IPS-18a (cell line): ENCODE measurements around the gene DSCAML1.

Experiments
- H3K27ac ChIP-seq: one replicate; pipeline ENCODE4 v1.5.1; 2013; ENCODE audit warnings: low read length
- H3K27me3 ChIP-seq: one replicate; pipeline ENCODE4 v1.6.1; 2013; ENCODE audit warnings: mild to moderate bottlenecking, low read length; ENCODE audit not compliant: control insufficient read depth, insufficient read depth
- H3K36me3 ChIP-seq: one replicate; pipeline ENCODE4 v1.6.1; 2013; ENCODE audit warnings: low read depth, low read length; ENCODE audit not compliant: control insufficient read depth
- H3K4me1 ChIP-seq: one replicate; pipeline ENCODE4 v1.6.1; 2013; ENCODE audit warnings: low read depth, low read length; ENCODE audit not compliant: control insufficient read depth
- H3K4me3 ChIP-seq: one replicate; pipeline ENCODE4 v1.5.1; 2013; ENCODE audit warnings: low read length
- H3K9ac ChIP-seq: one replicate; pipeline ENCODE4 v1.6.1; 2013; ENCODE audit warnings: mild to moderate bottlenecking, low read length, moderate library complexity
- H3K9me3 ChIP-seq: one replicate; pipeline ENCODE4 v1.6.1; 2013; ENCODE audit warnings: low read depth, low read length; ENCODE audit not compliant: control insufficient read depth

Gene DSCAML1

DNA sequence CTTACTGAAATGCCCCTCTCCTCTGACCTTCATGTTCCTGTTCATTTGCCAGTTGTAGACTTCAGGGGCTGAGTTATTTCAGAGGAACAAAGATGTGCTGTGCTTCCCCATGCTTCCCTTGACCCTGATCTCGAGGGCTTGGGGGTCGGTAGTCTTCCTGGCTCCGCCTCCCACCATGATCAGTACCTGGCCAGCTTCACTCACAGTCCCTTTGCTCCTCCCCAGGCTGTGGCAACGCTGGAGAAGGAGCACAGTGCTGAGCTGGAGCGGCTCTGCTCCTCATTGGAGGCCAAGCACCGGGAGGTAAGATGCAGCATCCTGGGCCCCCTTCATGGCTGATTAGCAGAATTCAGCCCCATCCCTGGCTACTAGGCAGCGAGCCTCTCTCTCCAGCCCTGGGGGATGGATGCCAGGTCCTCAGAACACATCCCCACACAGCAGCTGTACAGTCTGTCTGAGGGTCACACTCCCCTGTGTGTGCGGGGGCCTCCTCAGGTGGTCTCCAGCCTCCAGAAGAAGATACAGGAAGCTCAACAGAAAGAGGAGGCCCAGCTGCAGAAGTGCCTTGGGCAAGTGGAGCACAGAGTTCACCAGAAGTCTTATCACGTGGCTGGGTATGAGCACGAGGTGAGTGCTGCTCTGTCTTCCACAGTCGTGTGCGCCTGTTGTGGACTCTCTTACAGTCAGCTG is 404.9 kb downstream of the DSCAML1 start:
- no peak overlapping the region for H3K9ac ChIP-seq
- H3K4me3 ChIP-seq, result no peak overlapping the region
- H3K9me3 ChIP-seq, result no peaks in the 10 kb centered on the region
- no peaks in the 10 kb centered on the region for H3K4me1 ChIP-seq
- no peak overlapping the region for H3K27ac ChIP-seq
- no peaks in the 10 kb centered on the region for H3K27me3 ChIP-seq
- peaks cover 28% of the 10 kb centered on the region for H3K36me3 ChIP-seq

DNA sequence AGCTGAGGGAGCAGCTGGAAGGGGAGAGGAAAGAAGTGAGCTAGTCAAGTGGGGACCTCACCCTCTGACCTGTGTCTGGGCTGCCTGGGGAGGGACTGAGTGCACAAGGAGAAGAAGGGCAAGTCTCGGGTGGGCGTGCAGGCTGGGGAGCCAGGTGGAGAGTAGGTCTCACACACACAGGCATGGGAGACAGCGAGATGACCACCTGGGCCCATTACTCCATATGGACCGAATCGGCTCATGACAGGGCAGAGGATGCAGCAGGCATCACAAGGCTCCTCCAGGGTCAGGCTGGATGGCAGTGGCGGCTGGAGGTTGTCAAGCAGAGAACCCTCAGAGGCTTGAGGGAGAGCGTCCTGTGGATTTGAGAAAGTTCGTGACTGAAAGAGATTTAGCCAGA is 405.8 kb downstream of the DSCAML1 start:
- Histone ChIP-seq H3K27ac (no peak overlapping the region), H3K9ac (no peak overlapping the region), H3K9me3 (no peaks in the 10 kb centered on the region), H3K27me3 (no peaks in the 10 kb centered on the region), H3K4me1 (no peaks in the 10 kb centered on the region), H3K4me3 (no peak overlapping the region), H3K36me3 (peaks cover 22% of the 10 kb centered on the region)

DNA sequence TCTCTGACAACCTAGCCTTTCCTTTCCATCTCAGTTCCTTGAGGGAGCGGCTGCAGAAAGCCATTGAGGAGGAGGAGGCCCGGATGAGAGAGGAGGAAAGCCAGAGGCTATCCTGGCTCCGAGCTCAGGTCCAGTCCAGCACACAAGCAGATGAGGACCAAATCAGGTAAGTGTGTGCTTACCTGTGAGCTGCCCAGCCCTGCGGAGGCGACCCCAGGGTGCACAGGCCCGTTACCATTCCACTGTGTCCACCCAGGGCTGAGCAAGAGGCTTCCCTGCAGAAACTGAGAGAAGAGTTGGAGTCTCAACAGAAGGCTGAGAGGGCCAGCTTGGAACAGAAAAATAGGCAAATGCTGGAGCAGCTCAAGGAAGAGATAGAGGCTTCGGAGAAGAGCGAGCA is 406.3 kb downstream of the DSCAML1 start:
- H3K4me1 ChIP-seq, result no peaks in the 10 kb centered on the region
- no peaks in the 10 kb centered on the region for H3K27me3 ChIP-seq
- H3K9me3 ChIP-seq, result no peaks in the 10 kb centered on the region
- no peak overlapping the region for H3K9ac ChIP-seq
- no peak overlapping the region for H3K27ac ChIP-seq
- peaks cover 22% of the 10 kb centered on the region for H3K36me3 ChIP-seq
- H3K4me3 ChIP-seq, result no peak overlapping the region

DNA sequence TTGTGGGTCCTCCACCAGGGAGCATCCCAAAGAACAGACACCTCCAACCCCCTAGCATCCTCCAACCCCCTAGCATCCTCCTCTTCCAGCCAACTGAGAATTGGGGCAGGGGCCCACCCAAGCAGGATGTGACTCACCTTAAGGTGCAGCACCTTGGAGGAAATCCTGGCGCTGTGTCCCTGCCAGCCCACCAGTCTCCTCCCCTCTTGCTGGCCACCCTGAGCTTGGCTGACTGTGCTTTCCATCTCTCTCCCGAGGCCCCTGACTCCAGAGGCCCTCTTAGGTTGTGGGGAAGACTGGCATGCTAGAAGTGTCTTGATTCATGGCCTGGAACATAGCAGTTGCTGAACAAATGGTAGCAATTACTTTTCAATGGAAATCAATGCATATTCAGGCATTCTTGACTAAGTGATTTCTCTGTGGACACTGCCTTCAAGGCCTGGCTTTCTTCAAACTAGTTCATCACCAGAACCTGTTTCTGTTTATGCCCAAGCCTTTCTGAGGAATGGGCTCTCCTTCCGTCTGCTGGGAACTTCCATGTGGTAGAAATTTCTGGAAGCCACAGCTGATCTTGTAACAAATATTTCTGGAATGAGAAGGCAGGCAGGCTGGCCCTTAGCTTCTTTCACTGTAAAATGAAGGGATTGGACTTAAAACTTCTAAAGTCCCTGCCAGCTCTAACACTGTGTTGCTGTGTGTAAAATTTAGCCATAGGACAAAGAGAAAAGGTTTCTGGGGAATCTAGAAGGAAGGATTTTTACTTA is 408.8 kb downstream of the DSCAML1 start:
- H3K36me3 ChIP-seq, result peaks cover 15% of the 10 kb centered on the region
- no peak overlapping the region for H3K9ac ChIP-seq

DNA sequence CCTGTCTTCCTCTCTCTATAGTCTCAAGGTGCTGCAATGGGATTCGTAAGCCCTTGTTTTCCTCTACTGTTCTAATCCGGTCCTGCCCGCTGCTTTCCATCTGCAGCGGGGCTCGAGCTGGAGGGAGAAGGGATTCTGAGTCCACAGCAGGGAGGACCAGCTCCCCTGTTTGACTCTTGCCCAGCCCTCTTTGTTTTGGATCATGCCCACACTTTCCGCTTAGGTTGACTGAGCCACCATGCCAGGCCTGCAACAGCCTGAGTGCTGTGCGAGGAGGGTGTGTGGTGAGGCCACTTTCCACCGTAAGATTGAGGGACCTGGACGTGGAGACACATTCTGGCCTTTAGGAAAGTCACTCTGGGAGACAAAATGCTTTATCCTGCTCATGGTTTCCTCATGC is 411.1 kb downstream of the DSCAML1 start:
- no peaks in the 10 kb centered on the region for H3K9me3 ChIP-seq
- peaks cover under 1% of the 10 kb centered on the region for H3K36me3 ChIP-seq

More for the DNA sequence above, 408.8 kb downstream of the DSCAML1 start:
- no peaks in the 10 kb centered on the region for H3K4me1 ChIP-seq
- H3K9me3 ChIP-seq, result no peaks in the 10 kb centered on the region
- no peaks in the 10 kb centered on the region for H3K27me3 ChIP-seq
- H3K27ac ChIP-seq, result no peak overlapping the region
- no peak overlapping the region for H3K4me3 ChIP-seq

DNA sequence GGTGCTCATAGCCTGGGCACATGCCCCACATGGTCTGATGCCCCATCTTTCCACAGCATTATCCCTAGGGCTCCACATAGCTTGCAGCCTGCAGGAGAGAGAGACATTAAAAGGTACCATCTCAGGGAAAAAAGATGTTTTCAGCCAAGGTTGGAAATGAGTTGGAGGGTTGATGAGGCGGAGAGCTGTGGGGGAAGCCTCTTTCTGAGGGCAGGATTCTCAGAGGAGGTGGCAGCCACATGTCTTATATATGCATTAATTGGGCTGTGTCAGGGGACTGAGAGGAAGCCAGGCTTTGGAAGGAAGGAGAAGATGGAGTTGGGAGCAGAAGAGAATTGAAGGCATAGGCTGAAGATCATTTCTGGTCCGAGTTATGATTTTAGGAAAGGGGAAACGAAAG is 411.5 kb downstream of the DSCAML1 start:
- Histone ChIP-seq H3K36me3 (peaks cover 4% of the 10 kb centered on the region), H3K4me3 (no peak overlapping the region), H3K9ac (no peak overlapping the region), H3K9me3 (no peaks in the 10 kb centered on the region), H3K27me3 (no peaks in the 10 kb centered on the region), H3K4me1 (peaks cover 7% of the 10 kb centered on the region), H3K27ac (no peak overlapping the region)

More for the DNA sequence above, 411.1 kb downstream of the DSCAML1 start:
- H3K4me1 ChIP-seq, result peaks cover 7% of the 10 kb centered on the region
- no peak overlapping the region for H3K9ac ChIP-seq
- no peaks in the 10 kb centered on the region for H3K27me3 ChIP-seq
- H3K4me3 ChIP-seq, result no peak overlapping the region
- H3K27ac ChIP-seq, result no peak overlapping the region

DNA sequence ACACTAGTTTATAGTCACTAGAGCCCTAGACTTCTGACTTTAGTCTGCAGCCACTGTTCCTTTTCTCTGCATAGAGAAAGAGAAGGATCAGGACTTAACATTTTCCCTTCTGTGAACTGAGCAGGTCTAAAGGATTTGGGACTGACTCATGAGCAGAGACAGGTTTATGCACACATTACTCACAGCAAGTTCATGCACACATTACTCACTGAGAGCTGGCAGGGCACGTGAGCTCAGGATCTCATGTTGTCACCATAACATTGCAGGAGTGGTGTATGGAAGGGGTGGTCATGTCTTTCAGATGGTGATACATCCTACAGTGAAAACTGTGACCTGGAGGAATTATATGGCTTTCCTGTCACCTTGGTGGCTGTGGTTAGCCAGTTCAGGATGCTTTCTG is 413.0 kb downstream of the DSCAML1 start:
- H3K27me3 ChIP-seq, result no peaks in the 10 kb centered on the region
- peaks cover 7% of the 10 kb centered on the region for H3K4me1 ChIP-seq
- H3K4me3 ChIP-seq, result no peak overlapping the region
- H3K36me3 ChIP-seq, result peaks cover 4% of the 10 kb centered on the region
- no peak overlapping the region for H3K9ac ChIP-seq
- no peaks in the 10 kb centered on the region for H3K9me3 ChIP-seq
- no peak overlapping the region for H3K27ac ChIP-seq

DNA sequence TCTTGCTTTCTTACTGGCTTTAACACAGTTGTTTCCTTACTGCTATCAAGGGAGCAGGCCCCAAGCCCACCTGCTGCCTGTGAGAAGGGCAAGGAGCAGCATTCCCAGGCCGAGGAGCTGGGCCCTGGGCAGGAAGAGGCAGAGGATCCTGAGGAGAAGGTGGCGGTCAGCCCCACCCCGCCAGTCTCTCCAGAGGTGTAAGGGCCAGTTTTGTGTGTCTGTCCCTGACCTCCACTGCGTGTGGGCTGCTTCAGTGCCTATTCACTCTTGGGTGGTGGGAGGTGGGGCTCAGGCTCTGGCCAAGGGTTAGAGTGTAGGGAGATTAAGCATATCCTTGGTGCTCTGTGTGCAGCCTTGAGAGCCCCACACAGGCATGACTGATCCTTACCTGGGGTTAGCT is 414.3 kb downstream of the DSCAML1 start:
- no peak overlapping the region for H3K4me3 ChIP-seq
- no peak overlapping the region for H3K27ac ChIP-seq
- H3K9ac ChIP-seq, result no peak overlapping the region
- peaks cover 4% of the 10 kb centered on the region for H3K36me3 ChIP-seq
- no peaks in the 10 kb centered on the region for H3K27me3 ChIP-seq
- H3K4me1 ChIP-seq, result peaks cover 7% of the 10 kb centered on the region
- H3K9me3 ChIP-seq, result no peaks in the 10 kb centered on the region

DNA sequence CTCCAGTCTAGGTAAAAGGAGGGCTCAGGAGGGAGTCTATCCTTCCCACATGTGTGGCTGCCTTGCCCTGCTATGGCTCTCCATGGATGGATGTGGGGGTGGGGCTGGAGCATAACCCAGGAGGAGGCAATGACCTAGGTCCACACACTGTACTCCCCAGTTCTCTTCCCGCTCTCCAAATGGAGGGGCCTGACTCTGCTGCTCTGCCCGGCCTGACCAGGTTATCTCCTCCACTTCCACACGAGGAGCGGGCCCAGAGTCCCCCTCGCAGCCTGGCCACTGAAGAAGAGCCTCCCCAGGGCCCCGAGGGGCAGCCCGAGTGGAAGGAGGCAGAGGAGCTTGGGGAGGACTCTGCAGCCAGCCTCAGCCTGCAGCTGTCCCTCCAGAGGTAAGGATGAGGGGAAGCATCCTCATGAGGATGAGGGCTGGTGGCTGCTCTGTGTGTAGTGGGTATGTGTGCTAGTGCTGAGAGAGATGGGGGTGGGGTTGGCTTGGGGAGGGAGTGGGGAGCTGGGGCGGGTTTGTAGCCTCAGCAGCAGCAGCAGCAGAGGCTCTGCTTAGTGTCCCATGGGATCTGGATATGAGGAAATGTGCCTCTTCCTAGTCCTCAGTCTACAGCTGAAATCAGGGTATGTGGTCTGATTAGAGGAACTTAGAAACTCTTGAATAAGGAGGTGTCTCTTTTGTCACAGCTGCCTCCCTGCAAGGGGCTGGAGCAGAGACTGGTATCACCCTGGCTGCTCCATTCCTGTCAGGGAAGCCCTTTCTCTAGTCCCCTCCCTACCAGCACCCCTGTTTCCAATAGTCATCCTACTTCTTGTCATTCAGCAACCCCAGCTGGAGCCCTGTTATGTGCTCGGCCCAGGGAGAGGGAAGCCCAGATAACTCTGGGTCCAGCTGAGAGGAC is 415.3 kb downstream of the DSCAML1 start:
- H3K36me3 ChIP-seq, result peaks cover 4% of the 10 kb centered on the region
- H3K9ac ChIP-seq, result no peak overlapping the region
- no peaks in the 10 kb centered on the region for H3K9me3 ChIP-seq
- peaks cover 7% of the 10 kb centered on the region for H3K4me1 ChIP-seq
- no peak overlapping the region for H3K4me3 ChIP-seq
- H3K27ac ChIP-seq, result no peak overlapping the region
- no peaks in the 10 kb centered on the region for H3K27me3 ChIP-seq

DNA sequence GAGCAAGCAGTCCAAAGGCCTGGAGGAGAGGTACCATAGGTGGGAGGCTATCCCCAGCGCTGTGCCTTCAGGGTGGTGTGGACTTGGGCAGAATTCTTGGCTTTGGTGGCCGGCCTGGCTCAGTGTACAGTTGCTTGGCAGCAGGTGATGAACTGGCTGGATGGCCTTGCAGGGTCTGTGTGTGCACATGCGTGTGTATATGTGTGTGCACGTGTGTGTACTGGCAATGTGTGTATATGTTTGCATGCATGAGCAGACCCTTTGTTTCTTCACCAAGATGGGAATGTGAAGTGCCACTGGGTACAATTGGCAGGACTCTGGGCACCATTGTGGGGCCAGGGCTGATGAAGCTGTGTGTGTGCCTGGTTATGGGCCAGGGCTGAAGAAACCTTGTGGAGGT is 416.3 kb downstream of the DSCAML1 start:
- H3K4me3 ChIP-seq, result no peak overlapping the region
- H3K27me3 ChIP-seq, result no peaks in the 10 kb centered on the region
- H3K27ac ChIP-seq, result no peak overlapping the region
- peaks cover 7% of the 10 kb centered on the region for H3K4me1 ChIP-seq
- no peaks in the 10 kb centered on the region for H3K9me3 ChIP-seq
- H3K9ac ChIP-seq, result no peak overlapping the region
- peaks cover 10% of the 10 kb centered on the region for H3K36me3 ChIP-seq
